ENCODE data around the gene JAGN1. TPM values are rescaled to one million over a fixed set of nuclear protein-coding genes. Genes with fewer than 3 reads are reported as not detected.

JAGN1 gene
- total and polyA plus RNA-seq, 9 of the 15 experiments (the other 6 are each of a cell fraction or from before 2014, with no cell fraction given), result 31.6 to 77.8 (median 40.3) TPM

GRCh38 chr3:9916734-9917680 lies 26.6 kb downstream of the JAGN1 start, which contains the start of gene IL17RC (continued):
- TF ChIP-seq, protein P1, sequence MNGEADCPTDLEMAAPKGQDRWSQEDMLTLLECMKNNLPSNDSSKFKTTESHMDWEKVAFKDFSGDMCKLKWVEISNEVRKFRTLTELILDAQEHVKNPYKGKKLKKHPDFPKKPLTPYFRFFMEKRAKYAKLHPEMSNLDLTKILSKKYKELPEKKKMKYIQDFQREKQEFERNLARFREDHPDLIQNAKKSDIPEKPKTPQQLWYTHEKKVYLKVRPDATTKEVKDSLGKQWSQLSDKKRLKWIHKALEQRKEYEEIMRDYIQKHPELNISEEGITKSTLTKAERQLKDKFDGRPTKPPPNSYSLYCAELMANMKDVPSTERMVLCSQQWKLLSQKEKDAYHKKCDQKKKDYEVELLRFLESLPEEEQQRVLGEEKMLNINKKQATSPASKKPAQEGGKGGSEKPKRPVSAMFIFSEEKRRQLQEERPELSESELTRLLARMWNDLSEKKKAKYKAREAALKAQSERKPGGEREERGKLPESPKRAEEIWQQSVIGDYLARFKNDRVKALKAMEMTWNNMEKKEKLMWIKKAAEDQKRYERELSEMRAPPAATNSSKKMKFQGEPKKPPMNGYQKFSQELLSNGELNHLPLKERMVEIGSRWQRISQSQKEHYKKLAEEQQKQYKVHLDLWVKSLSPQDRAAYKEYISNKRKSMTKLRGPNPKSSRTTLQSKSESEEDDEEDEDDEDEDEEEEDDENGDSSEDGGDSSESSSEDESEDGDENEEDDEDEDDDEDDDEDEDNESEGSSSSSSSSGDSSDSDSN (IDR thresholded peaks at IDR 0.05; ENCODE audit: borderline replicate concordance in 1 of 2, low read depth in 2 of 2, low read length in 2 of 2), result 0 out of 4 replicates have a peak, but pooled peaks of 1 of the 2 experiments have one; percentile 28
- TF ChIP-seq, protein P2, sequence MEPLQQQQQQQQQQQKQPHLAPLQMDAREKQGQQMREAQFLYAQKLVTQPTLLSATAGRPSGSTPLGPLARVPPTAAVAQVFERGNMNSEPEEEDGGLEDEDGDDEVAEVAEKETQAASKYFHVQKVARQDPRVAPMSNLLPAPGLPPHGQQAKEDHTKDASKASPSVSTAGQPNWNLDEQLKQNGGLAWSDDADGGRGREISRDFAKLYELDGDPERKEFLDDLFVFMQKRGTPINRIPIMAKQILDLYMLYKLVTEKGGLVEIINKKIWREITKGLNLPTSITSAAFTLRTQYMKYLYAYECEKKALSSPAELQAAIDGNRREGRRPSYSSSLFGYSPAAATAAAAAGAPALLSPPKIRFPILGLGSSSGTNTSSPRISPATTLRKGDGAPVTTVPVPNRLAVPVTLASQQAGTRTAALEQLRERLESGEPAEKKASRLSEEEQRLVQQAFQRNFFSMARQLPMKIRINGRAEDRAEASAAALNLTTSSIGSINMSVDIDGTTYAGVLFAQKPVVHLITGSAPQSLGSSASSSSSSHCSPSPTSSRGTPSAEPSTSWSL (CRISPR knock-in tag; IDR thresholded peaks at IDR 0.05; ENCODE audit: borderline replicate concordance), result no peak
- TF ChIP-seq, protein P3, sequence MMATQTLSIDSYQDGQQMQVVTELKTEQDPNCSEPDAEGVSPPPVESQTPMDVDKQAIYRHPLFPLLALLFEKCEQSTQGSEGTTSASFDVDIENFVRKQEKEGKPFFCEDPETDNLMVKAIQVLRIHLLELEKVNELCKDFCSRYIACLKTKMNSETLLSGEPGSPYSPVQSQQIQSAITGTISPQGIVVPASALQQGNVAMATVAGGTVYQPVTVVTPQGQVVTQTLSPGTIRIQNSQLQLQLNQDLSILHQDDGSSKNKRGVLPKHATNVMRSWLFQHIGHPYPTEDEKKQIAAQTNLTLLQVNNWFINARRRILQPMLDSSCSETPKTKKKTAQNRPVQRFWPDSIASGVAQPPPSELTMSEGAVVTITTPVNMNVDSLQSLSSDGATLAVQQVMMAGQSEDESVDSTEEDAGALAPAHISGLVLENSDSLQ (IDR thresholded peaks at IDR 0.05), result peak; percentile 45
- TF ChIP-seq TAL1 (IDR thresholded peaks at IDR 0.05), result no peak
- TF ChIP-seq MXI1 (IDR thresholded peaks at IDR 0.05; ENCODE audit: low read depth, low read length), result no peak
- TF ChIP-seq DDX20 (tag; IDR thresholded peaks at IDR 0.05; ENCODE audit: low read depth), result no peak
- no peak for TF ChIP-seq OTX1 (CRISPR knock-in tag; IDR thresholded peaks at IDR 0.05)
- TF ChIP-seq, protein P4, sequence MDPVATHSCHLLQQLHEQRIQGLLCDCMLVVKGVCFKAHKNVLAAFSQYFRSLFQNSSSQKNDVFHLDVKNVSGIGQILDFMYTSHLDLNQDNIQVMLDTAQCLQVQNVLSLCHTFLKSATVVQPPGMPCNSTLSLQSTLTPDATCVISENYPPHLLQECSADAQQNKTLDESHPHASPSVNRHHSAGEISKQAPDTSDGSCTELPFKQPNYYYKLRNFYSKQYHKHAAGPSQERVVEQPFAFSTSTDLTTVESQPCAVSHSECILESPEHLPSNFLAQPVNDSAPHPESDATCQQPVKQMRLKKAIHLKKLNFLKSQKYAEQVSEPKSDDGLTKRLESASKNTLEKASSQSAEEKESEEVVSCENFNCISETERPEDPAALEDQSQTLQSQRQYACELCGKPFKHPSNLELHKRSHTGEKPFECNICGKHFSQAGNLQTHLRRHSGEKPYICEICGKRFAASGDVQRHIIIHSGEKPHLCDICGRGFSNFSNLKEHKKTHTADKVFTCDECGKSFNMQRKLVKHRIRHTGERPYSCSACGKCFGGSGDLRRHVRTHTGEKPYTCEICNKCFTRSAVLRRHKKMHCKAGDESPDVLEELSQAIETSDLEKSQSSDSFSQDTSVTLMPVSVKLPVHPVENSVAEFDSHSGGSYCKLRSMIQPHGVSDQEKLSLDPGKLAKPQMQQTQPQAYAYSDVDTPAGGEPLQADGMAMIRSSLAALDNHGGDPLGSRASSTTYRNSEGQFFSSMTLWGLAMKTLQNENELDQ (CRISPR knock-in tag; IDR thresholded peaks at IDR 0.05; ENCODE audit: borderline replicate concordance), result no peak
- TF ChIP-seq SIN3B (IDR thresholded peaks at IDR 0.05; ENCODE audit: low read depth), result no peak
- TF ChIP-seq SMAD1 (IDR thresholded peaks at IDR 0.05; ENCODE audit: low read depth, low read length, partially characterized antibody), result no peak
- no peak for TF ChIP-seq GATAD2A (IDR thresholded peaks at IDR 0.05)
- TF ChIP-seq SUPT5H (IDR thresholded peaks at IDR 0.05), result no peak

Measured in K562 (cell line).